ENCODE results near the gene ETV7.

The ETV7 gene

DNA sequence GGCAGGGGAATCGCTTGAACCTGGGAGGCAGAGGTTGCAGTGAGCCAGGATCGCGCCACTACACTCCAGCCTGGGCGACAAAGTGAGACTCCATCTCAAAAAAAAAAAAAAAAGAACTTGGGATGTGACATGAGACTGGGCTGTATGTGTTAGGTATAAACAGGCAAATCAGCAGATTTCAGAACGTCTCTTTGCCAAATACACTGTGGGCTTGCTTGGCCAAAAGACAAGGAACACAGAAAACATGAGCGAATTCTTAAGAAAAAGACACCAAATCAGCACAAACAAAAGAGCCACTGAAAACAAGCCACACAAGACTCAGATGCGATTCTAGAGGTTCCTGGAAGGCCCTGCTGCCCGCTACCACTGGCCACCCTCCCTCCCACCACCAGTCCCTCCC lies 12.5 kb downstream of the ETV7 start:
- Histone ChIP-seq H3K27me3 (no peaks in the 10 kb centered on the region), H3K36me3 (no peaks in the 10 kb centered on the region), H3K9me3 (no peaks in the 10 kb centered on the region), H3K4me3 (ENCODE audit: low read depth in 1 of 2, low read length in 1 of 2) (no peak overlapping the region), H3K4me1 (ENCODE audit: control insufficient read depth in 1 of 2, insufficient read depth in 1 of 2, low read depth in 1 of 2, low read length in 1 of 2) (peaks cover 19 to 25% of the 10 kb centered on the region in 2 experiments), H3K27ac (no peak overlapping the region)
- TF ChIP-seq, protein P1, sequence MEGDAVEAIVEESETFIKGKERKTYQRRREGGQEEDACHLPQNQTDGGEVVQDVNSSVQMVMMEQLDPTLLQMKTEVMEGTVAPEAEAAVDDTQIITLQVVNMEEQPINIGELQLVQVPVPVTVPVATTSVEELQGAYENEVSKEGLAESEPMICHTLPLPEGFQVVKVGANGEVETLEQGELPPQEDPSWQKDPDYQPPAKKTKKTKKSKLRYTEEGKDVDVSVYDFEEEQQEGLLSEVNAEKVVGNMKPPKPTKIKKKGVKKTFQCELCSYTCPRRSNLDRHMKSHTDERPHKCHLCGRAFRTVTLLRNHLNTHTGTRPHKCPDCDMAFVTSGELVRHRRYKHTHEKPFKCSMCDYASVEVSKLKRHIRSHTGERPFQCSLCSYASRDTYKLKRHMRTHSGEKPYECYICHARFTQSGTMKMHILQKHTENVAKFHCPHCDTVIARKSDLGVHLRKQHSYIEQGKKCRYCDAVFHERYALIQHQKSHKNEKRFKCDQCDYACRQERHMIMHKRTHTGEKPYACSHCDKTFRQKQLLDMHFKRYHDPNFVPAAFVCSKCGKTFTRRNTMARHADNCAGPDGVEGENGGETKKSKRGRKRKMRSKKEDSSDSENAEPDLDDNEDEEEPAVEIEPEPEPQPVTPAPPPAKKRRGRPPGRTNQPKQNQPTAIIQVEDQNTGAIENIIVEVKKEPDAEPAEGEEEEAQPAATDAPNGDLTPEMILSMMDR (IDR thresholded peaks at IDR 0.05), result no peak

DNA sequence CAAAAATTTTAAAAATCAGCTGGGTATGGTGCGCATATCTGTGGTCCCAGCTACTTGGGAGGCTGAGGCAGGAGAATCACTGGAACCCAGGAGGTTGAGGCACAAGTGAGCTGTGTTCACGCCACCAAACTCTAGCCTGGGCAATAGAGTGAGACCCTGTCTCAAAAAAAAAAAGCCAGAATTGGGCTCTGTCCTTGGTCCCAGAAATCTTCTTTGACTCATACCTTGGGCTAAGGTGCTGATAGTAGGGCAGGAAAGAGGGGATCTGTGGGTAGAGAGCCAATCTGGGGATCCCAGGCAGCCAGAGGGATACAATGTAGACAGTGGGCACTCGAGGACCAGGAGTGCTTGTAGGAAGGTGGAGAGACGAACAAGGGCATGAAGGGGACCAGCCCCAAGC lies 13.3 kb downstream of the ETV7 start:
- no peak overlapping the region for H3K4me3 ChIP-seq (ENCODE audit: low read depth in 1 of 2, low read length in 1 of 2)
- no peak overlapping the region for H3K27ac ChIP-seq
- H3K27me3 ChIP-seq, result no peaks in the 10 kb centered on the region
- H3K4me1 ChIP-seq (ENCODE audit: control insufficient read depth in 1 of 2, insufficient read depth in 1 of 2, low read depth in 1 of 2, low read length in 1 of 2), result peaks cover 27 to 33% of the 10 kb centered on the region in 2 experiments
- H3K9me3 ChIP-seq, result no peaks in the 10 kb centered on the region
- TF ChIP-seq, protein P1 (IDR thresholded peaks at IDR 0.05), result no peak
- H3K36me3 ChIP-seq, result no peaks in the 10 kb centered on the region

DNA sequence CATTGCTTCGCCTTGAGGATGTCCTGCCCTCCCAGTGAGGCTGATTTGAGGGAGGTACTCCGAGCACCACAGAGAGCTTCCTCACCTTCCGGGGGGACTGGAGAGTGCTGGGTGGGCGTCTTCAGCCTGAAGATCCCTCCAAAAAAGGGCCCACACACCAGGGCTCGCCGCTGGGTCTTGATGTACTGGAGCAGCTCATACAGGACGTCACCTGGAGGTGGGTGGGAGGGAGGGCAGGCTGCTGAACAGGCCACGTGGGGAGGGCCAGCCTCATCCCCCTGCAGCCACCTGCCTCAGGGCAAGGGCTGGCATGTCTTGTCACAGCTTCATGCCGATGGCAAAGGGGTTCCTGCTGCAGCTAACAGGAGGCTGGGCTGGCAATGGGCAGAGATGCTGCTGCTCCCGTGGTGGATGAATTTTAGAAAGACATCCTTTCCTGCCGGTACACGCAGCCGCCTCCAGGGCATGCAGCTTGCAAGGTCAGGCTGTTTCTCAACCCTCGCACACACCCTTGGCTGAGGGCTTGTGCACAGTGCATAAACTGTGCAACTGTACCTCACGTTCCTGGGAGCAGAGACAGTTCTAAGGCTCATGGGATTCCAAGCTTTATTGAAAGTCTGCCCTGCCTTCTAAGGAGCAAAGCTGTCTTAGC lies 14.0 kb downstream of the ETV7 start:
- Histone ChIP-seq H3K9me3 (no peaks in the 10 kb centered on the region), H3K27me3 (no peaks in the 10 kb centered on the region), H3K27ac (no peak overlapping the region), H3K4me3 (ENCODE audit: low read depth in 1 of 2, low read length in 1 of 2) (no peak overlapping the region), H3K36me3 (no peaks in the 10 kb centered on the region), H3K4me1 (ENCODE audit: control insufficient read depth in 1 of 2, insufficient read depth in 1 of 2, low read depth in 1 of 2, low read length in 1 of 2) (peaks cover 34 to 40% of the 10 kb centered on the region in 2 experiments)
- TF ChIP-seq, protein P1 (IDR thresholded peaks at IDR 0.05), result no peak

DNA sequence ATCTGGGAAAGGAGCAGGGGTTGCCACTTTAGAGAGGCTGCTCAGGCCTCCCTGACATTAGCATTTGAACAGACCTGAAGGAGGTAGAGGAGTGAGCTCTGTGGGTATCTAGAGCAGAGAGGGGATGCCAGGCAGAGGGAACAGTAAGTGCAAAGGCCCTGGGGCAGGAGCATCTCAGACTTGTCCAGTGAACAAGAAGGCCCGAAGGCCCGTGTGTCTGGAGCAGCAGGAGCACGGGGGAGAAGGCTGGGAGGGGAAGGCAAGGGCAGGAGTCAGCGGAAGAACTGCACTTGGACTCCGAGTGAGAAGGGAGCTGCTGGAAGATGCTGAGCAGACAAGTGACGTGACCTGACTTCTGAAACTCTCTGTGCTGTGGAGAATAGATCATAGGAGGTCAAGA lies 15.4 kb downstream of the ETV7 start:
- TF ChIP-seq, protein P1 (IDR thresholded peaks at IDR 0.05), result no peak
- no peaks in the 10 kb centered on the region for H3K27me3 ChIP-seq
- H3K9me3 ChIP-seq, result no peaks in the 10 kb centered on the region
- no peaks in the 10 kb centered on the region for H3K36me3 ChIP-seq
- H3K4me3 ChIP-seq (ENCODE audit: low read depth in 1 of 2, low read length in 1 of 2), result no peak overlapping the region
- peaks cover 48 to 54% of the 10 kb centered on the region in 2 experiments for H3K4me1 ChIP-seq (ENCODE audit: control insufficient read depth in 1 of 2, insufficient read depth in 1 of 2, low read depth in 1 of 2, low read length in 1 of 2)
- H3K27ac ChIP-seq, result no peak overlapping the region

DNA sequence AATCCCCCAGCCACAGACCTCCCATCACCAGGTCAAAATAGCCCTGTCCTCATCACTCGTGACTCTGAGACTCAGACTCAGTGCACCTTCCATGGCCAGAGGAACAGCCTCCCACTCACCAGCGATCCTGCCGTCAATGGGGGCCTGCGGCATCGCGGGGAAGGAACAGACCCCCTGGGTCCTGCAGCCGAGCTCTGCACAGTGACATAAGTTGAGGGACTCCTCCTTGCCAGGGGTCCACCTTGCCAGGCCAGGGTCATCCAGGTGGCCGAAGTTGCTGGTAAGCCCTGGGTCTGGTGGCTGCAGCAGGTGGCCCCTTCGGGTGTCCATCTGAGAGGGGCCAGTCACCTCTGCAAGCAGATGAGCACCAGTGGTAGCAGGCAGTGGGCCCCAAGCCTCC lies 16.3 kb downstream of the ETV7 start:
- Histone ChIP-seq H3K4me1 (ENCODE audit: control insufficient read depth in 1 of 2, insufficient read depth in 1 of 2, low read depth in 1 of 2, low read length in 1 of 2) (peaks cover 56 to 63% of the 10 kb centered on the region in 2 experiments), H3K27me3 (no peaks in the 10 kb centered on the region), H3K4me3 (ENCODE audit: low read depth in 1 of 2, low read length in 1 of 2) (no peak overlapping the region), H3K36me3 (no peaks in the 10 kb centered on the region), H3K27ac (no peak overlapping the region), H3K9me3 (no peaks in the 10 kb centered on the region)
- TF ChIP-seq, protein P1 (IDR thresholded peaks at IDR 0.05), result no peak

Data from neutrophil (primary cell).